GM18873 (cell line): ENCODE measurements around the gene NRAS.
"Not testable (repeated sequence)": the region's sequence is repeated elsewhere in the genome, so short reads cannot be mapped to it uniquely, and the experiment has no call there.

Experiments used
- ATAC-seq: cut with Tn5 transposase; IDR thresholded peaks from one replicate; pipeline ENCODE4 v1.9.1; 2021; ENCODE audit warnings: mild to moderate bottlenecking, moderate library complexity, moderate number of reproducible peaks; ENCODE audit not compliant: unreplicated experiment, low FRiP score

Gene NRAS

DNA sequence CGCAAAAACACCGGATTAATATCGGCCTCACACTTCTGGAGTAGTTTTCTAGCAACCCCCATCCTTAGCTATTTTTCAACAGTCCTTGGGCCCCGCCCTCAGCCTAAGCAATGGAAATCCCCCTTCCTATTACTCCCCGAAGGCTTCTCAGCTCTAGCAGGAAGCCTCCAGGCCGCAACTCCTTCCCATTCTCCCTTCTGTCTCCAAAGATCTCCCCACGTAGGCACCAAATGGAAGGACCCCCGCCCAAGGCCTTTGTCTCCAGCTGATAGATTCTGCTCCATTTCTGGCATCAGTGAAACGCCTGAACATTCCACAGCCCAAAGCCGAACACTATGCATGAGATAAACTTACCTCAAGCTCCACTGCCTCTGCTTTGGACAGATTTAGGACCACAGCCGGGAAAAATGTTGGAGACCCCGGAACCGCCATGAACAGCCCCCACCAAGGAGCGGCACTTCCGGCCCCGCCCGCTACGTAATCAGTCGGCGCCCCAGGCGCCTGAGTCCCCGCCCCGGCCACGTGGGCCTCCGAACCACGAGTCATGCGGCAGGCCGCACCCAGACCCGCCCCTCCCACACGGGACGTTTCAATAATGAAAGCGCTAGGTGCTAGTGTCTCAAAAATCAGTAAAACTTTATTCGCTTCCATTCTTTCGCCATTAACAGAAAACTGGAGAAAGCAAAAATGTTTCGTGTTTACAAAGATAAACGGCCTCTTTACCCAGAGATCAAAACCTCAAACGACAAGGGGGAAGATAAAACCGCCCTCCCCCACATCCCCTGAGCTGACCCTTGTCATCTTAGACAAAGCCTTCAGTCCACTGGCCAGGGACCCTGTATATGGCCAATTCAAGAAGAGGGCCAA, at the start of gene NRAS:
Gene NRAS, minus strand, starts transcription at position 468 of the 867 bp plus-strand sequence. CDS start 611 bp downstream, outside the sequence.
- ATAC-seq, result peak; percentile 71

DNA sequence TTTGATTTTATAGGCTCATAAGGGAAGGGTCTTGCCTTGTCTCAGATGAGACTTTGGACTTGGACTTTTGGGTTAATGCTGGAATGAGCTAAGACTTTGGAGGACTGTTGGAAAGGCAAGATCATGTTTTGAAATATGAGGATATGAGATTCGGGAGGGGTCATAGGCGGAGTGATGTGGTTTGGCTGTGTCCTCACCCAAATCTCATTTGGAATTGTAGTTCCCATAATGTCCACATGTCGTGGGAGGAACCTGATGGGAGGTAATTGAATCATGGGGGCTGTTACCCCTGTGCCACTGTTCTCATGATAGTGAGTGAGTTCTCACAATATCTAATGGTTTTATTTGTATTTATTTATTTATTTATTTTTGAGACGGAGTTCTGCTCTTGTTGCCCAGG, 48.1 kb upstream of the NRAS start:
- no peak for ATAC-seq

DNA sequence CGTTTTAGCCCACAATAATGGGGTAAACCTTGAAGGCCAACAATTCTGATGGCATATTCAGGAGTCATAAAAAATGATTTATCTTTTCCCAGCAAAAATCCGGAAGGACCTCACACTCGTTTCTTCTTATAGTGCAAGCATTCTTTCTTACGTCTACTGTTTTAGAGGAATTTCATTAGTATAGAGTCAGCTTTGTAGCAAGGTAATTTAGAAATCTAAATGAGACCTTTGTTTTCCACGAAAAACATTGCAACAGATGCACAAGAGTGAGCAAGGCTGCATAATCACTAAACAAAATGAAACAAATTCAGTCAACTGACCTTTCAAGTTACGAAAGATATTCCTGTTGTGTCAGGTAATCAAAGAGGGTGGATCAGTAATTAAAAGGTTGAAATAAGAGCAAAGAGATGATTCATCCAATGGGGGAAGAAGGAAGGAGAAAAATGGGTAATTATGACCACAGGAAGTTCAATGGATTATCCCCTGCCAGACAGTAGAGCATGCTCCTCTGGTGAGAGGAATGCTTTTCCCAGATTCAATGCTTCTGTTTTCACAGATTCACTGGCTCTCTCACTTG, 41.8 kb upstream of the NRAS start:
- ATAC-seq, result no peak

DNA sequence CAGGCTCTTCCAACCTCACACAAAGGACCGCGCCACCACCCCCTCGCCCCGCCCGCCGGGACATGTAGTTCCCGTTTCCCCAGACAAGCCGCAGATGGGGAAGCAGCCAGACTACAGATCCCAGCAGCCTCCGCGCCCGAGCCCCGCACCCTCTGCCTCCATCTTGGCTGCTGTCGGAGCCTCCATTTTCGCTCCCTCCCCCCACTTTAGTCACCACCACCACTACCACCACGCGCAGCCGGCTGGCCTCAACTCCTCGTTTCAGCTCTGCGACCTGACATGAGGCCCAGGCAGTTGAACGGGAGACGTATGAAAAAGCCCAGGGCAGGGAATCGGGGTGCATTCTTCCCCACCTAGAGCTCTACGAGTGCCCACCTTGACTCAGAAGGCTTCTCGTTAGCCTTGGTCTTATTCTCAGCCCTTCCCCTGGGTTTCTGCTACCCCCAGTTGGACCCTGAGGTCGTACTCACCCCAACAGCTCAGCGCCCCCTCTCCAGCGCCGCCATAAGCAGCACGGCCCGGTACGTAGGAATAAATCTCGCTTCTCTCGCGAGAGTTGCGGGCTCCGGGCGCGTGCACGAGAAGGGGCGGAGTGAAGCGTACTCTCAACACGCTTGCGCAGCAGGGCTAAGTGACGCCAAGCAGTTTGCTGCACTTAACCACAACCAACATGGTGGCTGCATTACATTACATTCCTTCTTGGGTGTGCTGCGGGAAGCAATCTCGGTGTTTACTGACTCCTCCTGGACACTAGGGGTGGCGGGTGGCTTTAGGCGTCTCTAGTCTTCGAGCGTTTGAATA, 41.1 kb upstream of the NRAS start, which contains the start of gene CSDE1:
Gene CSDE1, minus strand, starts transcription at position 530 of the 801 bp plus-strand sequence. CDS start 18,094 bp downstream, outside the sequence.
- peak; percentile 66 for ATAC-seq

GRCh38 chr1:114756949-114757454, 40.4 kb upstream of the NRAS start:
- ATAC-seq, result no peak

DNA sequence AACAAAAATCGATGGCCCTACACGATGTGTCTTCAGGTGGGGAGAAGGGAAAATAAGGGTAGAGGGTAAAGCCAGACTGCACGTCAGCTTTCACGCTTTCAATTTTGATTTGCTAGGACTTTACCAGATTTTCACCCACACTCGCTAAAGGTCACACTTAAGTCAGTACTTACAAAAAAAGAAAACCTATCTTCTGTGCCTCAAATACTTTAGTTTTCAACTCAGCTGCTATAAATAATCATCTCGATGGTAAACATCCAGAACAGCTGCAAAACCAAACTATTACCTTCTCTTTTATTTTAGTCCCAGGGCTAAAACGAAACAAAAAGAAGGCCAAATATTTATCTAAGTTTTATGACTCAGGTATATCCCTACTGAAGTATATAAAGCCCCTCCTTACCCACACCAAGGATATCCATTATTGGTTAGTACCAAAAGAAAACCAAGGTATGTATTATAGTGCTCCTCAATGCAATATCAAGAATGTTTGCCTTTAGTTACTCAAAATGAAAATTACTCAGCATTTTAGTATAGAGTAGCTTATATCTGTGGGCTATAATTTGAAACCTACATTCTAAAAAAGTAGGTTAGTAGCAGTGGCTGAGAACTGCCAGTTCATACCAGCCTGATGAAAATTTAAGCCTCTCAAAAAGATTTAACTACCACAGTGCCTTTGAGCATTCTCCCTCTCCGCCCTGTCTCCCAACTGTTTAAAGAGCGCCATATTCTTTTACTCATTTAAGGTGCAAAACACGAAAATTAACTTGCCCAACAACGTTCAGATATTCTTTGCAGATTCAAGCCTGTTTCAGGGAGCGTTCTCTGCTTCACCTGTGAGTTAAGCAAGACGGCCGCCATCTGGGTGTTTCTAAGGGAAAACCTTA, 39.7 kb upstream of the NRAS start:
- ATAC-seq, result peak; percentile 44

- no peak for ATAC-seq
Observed at GRCh38 chr1:114755006-114755931, 38.7 kb upstream of the NRAS start.

DNA sequence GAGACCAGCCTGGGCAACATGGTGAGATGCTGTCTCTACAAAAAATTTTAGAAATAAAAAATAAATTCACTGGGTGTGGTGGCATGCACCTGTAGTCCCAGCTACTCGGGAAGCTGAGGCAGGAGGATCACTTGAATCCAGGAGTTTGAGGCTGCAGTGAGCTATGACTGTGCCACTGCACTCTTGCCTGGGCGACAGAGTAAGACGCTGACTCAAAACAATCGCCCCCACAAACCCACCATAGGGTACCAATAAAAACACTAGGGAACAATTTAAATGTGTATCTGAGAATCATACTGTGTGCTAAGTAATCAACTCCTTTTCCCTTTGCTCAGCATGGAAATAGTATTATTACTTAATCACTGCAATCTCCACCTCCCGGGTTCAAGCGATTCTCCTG, 37.1 kb upstream of the NRAS start:
- not testable (repeated sequence) for ATAC-seq

- no peak for ATAC-seq
Observed at GRCh38 chr1:114753143-114753542, 36.6 kb upstream of the NRAS start.

GRCh38 chr1:114750780-114751179, 34.2 kb upstream of the NRAS start:
- ATAC-seq, result no peak

- no peak for ATAC-seq
Observed at GRCh38 chr1:114749835-114750234, 33.3 kb upstream of the NRAS start.

GRCh38 chr1:114746450-114747121, 30.0 kb upstream of the NRAS start:
- no peak for ATAC-seq

GRCh38 chr1:114745291-114745690, 28.7 kb upstream of the NRAS start:
- ATAC-seq, result no peak

DNA sequence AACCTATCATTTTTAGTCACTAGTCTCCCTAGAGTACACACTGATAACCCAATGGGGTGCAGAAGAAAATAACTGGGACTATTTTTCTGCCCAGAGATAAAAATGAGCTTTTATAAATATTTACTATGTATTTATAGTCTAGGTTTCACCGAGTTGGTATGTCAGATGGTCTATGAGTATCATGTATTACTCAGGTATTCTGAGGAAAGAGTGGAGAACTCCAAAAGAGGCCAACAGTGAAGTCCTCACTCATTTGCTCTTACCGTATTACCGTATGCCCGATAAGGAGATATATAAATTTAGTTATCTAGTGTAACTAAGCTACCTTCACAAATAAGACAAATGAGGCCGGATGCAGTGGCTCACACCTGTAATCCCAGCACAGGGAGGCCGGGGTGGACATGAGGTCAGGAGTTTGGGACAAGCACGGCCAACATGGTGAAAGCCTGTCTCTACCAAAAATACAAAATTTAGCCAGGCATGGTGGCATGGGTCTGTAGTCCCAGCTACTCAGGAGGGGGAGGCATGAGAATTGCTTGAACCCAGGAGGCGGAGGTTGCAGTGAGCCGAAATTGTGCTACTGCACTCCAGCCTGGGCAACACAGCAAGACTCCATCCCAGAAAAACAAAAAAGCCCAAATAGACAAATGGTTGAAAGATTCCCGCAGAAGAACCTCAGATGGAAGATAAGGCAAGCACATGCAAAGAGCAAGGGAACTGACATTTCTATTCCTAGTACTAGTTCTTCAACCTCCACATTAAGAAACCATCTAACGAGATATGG, 25.6 kb upstream of the NRAS start:
- ATAC-seq, result no peak

GRCh38 chr1:114740331-114740730, 23.8 kb upstream of the NRAS start:
- ATAC-seq, result no peak

- no peak for ATAC-seq
Observed at GRCh38 chr1:114737314-114737849, 20.8 kb upstream of the NRAS start.

GRCh38 chr1:114735479-114735878, 18.9 kb upstream of the NRAS start:
- ATAC-seq, result no peak
